ENCODE data around the gene GIPC3.
"Not testable (repeated sequence)": the region's sequence is repeated elsewhere in the genome, so short reads cannot be mapped to it uniquely, and the experiment has no call there.

DNA sequence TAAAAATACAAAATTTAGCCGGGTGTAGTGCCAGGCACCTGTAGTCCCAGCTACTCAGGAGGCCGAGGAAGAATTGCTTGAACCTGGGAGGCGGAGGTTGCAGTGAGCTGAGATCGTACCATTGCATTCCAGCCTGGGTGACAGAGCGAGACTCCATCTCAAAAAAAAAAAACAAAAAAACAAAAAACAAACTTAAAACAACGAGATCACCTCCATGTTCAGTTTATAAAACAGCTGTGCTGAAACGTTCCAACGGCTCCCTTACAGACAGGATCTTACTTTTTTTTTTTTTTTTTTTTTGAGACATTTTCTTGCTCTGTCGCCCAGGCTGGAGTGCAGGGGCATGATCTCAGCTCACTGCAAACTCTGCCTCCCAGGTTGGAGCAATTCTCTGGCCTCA is 43.5 kb downstream of the GIPC3 start:
- TF ChIP-seq YY1 (IDR thresholded peaks at IDR 0.05; ENCODE audit: insufficient read depth, insufficient read length); ZNF274 (IDR thresholded peaks at IDR 0.05; ENCODE audit: low read depth, low read length): not testable (repeated sequence)
